ENCODE measurements around the gene DACT3.
A peak's percentile ranks its signal among the peaks of the same experiment; 100 is the strongest.

DNA sequence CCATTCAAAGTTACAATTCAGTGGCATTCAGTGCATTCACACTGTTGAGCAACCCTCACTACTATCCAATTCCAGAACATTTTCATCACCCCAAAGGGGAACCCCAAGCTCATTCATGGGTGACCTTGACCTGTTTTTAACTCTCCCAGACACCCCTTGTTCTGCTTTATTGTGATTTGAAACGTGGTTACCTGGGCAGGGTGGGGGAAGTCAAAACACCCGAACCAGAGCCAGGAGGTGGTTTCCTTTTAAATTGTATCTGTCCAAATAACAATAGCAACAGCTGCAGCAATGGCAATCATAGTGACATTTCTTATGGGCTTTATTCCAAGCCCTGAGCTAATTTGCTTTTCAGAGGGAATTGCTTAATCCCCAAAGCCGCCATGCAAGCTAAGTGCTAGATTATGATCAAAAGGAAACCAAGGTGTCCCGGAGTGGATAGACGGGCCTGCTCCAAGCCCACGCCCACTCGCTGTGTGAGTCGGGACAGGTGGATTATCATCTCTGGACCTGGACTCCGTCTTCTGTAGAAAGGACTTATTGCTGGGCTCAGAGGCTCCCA, 42.2 kb downstream of the DACT3 start:
- no peak for TF ChIP-seq POLR2AphosphoS5 (IDR thresholded peaks at IDR 0.05; ENCODE audit: low read depth, low read length)
- TF ChIP-seq POLR2A (IDR thresholded peaks at IDR 0.05; ENCODE audit: low read depth, low read length): no peak
- peak; percentile 53 for TF ChIP-seq SPI1 (IDR thresholded peaks at IDR 0.05; ENCODE audit: low read depth, low read length)
- no peak for TF ChIP-seq TAF1 (IDR thresholded peaks at IDR 0.05; ENCODE audit: low read depth, low read length)
- peak; percentile 68 for TF ChIP-seq PAX5 (IDR thresholded peaks at IDR 0.05; ENCODE audit: insufficient read depth, low read length, severe bottlenecking)
